Measurements from ENCODE around the gene FBXO31.
A peak's percentile ranks its signal among the peaks of the same experiment; 100 is the strongest.

Gene FBXO31

DNA sequence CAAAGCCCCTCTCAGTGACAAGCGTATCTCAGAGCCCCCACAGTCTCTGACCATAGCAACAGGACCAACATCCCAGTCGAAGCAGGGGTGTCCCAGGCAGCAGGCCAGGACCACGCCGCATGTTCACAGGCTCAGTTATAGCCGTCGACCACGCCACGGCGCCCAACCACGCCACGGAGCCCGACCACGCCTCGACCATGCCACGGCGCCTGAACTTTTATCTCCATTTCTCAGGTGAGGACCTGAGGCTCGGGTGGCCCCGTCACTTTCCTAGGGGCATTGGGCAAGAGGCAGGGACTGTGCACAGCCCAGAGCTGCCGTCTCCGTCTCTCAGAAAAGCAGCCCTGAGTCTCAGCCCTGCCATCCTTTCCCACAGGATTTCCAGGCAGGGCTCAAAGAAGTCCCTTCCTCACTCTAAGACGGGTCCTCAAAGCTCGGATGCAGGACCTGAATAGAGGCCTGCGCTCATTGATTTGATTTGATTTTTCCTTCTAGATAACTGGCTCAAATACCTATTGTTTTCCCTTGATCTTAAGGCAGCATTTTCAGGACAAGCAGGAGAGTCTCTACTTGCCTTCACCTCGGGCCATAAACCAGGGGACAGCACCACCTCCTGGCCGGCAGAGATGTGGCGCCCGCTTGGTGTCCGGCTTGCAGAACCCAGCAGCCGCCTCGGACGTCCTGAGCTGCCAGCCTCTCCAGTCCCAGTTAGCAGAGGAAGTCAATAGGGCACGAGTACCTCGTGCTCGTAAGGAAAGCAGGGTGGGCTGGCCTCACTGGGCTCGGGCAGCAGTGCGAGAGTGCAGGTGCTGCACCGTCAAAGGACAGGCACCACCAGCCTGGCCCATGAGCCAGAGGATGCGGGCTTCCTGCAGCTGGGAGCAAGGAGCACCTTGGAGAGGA is 105.1 kb downstream of the FBXO31 start:
- Histone ChIP-seq H3K79me2 (ENCODE audit: insufficient read depth, low read length) (no peaks in the 10 kb centered on the region), H3K4me3 (ENCODE audit: low read depth in 1 of 2, low read length in 2 of 2) (no peak overlapping the region), H3K9ac (ENCODE audit: low read depth, low read length) (no peak overlapping the region), H3K4me2 (ENCODE audit: insufficient read depth, low read length) (no peak overlapping the region), H3K9me3 (ENCODE audit: insufficient read depth, low read length, severe bottlenecking) (no peaks in the 10 kb centered on the region), H3K36me3 (ENCODE audit: insufficient read depth, low read length) (no peaks in the 10 kb centered on the region), H4K20me1 (ENCODE audit: insufficient read depth, low read length) (no peaks in the 10 kb centered on the region), H2AFZ (ENCODE audit: low read depth, low read length) (no peak overlapping the region), H3K4me1 (ENCODE audit: insufficient read depth, low read length) (no peaks in the 10 kb centered on the region), H3K27ac (ENCODE audit: low read length) (no peak overlapping the region), H3K27me3 (ENCODE audit: insufficient read depth, low read length, poor library complexity) (no peaks in the 10 kb centered on the region)
- ATAC-seq (ENCODE audit: insufficient read depth, low read depth) (peak; percentile 73), DNase-seq (peak; percentile 53)
- TF ChIP-seq, protein P1, sequence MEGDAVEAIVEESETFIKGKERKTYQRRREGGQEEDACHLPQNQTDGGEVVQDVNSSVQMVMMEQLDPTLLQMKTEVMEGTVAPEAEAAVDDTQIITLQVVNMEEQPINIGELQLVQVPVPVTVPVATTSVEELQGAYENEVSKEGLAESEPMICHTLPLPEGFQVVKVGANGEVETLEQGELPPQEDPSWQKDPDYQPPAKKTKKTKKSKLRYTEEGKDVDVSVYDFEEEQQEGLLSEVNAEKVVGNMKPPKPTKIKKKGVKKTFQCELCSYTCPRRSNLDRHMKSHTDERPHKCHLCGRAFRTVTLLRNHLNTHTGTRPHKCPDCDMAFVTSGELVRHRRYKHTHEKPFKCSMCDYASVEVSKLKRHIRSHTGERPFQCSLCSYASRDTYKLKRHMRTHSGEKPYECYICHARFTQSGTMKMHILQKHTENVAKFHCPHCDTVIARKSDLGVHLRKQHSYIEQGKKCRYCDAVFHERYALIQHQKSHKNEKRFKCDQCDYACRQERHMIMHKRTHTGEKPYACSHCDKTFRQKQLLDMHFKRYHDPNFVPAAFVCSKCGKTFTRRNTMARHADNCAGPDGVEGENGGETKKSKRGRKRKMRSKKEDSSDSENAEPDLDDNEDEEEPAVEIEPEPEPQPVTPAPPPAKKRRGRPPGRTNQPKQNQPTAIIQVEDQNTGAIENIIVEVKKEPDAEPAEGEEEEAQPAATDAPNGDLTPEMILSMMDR (IDR thresholded peaks at IDR 0.05; ENCODE audit: borderline replicate concordance, extremely low read depth, low read length, poor library complexity, severe bottlenecking): peak; percentile 82
- no peak for TF ChIP-seq EZH2 (IDR thresholded peaks at IDR 0.05; ENCODE audit: borderline replicate concordance, low read depth, low read length, severe bottlenecking)
